Fibroblast of the aortic adventitia (primary cell): Measurements from ENCODE around the gene LIME1. TPM values are rescaled to one million over a fixed set of nuclear protein-coding genes. Genes with fewer than 3 reads are reported as not detected.
"Not testable (repeated sequence)": the region's sequence is repeated elsewhere in the genome, so short reads cannot be mapped to it uniquely, and the experiment has no call there.

ENCODE experiments used
- DNase-seq: peaks from one replicate; pipeline ENCODE4 v3.0.0-alpha.2; 2010; ENCODE audit warnings: low read depth
- H3K4me3 ChIP-seq: 2 replicates; pipeline ENCODE4 v1.5.1; 2011; ENCODE audit warnings: low read depth, mild to moderate bottlenecking, control low read depth, low read length, moderate library complexity
- CTCF ChIP-seq: IDR thresholded peaks from 2 replicates; pipeline ENCODE4 v1.5.1; 2011; ENCODE audit warnings: mild to moderate bottlenecking, low read length, control low read depth, inconsistent platforms; ENCODE audit not compliant: insufficient read depth
- total RNA-seq: library from RNA; depleted of rRNA; stranded (reverse); fragments of >200 nt; gene quantifications from 2 replicates; pipeline ENCODE4 v1.2.3, GENCODE V29; 2012; ENCODE audit warnings: low replicate concordance

LIME1 gene
- total RNA-seq, 1 donor: 1.7 TPM

GRCh38 chr20:63714858-63715257, 21.6 kb upstream of the LIME1 start:
- DNase-seq: no peak
- TF ChIP-seq CTCF: no peak
- H3K4me3 ChIP-seq: no peak overlapping the region

GRCh38 chr20:63718996-63719395, 17.5 kb upstream of the LIME1 start:
- TF ChIP-seq CTCF: no peak
- no peak overlapping the region for H3K4me3 ChIP-seq
- no peak for DNase-seq

GRCh38 chr20:63722967-63723622, 13.4 kb upstream of the LIME1 start:
- DNase-seq, H3K4me3 ChIP-seq: not testable (repeated sequence)

GRCh38 chr20:63730189-63730733, 6.2 kb upstream of the LIME1 start:
- not testable (repeated sequence) for DNase-seq, H3K4me3 ChIP-seq

GRCh38 chr20:63731410-63731809, 5.1 kb upstream of the LIME1 start:
- DNase-seq: no peak
- no peak for TF ChIP-seq CTCF
- H3K4me3 ChIP-seq: no peak overlapping the region

GRCh38 chr20:63732118-63733095, 4.1 kb upstream of the LIME1 start:
- DNase-seq: no peak
- TF ChIP-seq CTCF: no peak
- H3K4me3 ChIP-seq: no peak overlapping the region

- no peak for TF ChIP-seq CTCF
- DNase-seq: no peak
- H3K4me3 ChIP-seq: no peak overlapping the region
These were observed 3.3 kb upstream of the LIME1 start for GRCh38 chr20:63733117-63733516.
